Tibial nerve (tissue), 4 donors: ENCODE measurements around the gene RANBP17.
"Not testable (repeated sequence)": the region's sequence is repeated elsewhere in the genome, so short reads cannot be mapped to it uniquely, and the experiment has no call there.

ENCODE experiments used
- CTCF ChIP-seq, 5 experiments: fragments of 200-600 bp in 3 of 5; fragments of 450-650 bp in 2 of 5; sonication (generic) in 3 of 5; IDR thresholded peaks; one replicate each; pipeline ENCODE4 v1.5.1; 2016 to 2019; ENCODE audit warnings: antibody characterized with exemption in 5 of 5, mild to moderate bottlenecking in 3 of 5, moderate library complexity in 2 of 5
- EP300 ChIP-seq, 2 donors: sonication (generic); formaldehyde crosslinking; IDR thresholded peaks; one replicate each; pipeline ENCODE4 v1.6.1; 2017; ENCODE audit warnings: antibody characterized with exemption in 2 of 2, mild to moderate bottlenecking in 1 of 2
- POLR2A ChIP-seq, 2 donors: fragments of 450-650 bp; IDR thresholded peaks; one replicate each; pipeline ENCODE4 v1.6.1; 2017; ENCODE audit warnings: antibody characterized with exemption in 2 of 2, mild to moderate bottlenecking in 2 of 2, moderate library complexity in 2 of 2

- TF ChIP-seq CTCF, POLR2A, EP300 (IDR thresholded peaks at IDR 0.05): not testable (repeated sequence)
These were observed 118.4 kb downstream of the RANBP17 start for GRCh38 chr5:170980261-170980660.
